HG03342 (cell line): Measurements from ENCODE around the gene STK40.

ENCODE experiments used
- ATAC-seq: cut with Tn5 transposase; IDR thresholded peaks from one replicate; pipeline ENCODE4 v1.9.1; 2021; ENCODE audit warnings: mild to moderate bottlenecking, moderate library complexity; ENCODE audit not compliant: unreplicated experiment

The STK40 gene

DNA sequence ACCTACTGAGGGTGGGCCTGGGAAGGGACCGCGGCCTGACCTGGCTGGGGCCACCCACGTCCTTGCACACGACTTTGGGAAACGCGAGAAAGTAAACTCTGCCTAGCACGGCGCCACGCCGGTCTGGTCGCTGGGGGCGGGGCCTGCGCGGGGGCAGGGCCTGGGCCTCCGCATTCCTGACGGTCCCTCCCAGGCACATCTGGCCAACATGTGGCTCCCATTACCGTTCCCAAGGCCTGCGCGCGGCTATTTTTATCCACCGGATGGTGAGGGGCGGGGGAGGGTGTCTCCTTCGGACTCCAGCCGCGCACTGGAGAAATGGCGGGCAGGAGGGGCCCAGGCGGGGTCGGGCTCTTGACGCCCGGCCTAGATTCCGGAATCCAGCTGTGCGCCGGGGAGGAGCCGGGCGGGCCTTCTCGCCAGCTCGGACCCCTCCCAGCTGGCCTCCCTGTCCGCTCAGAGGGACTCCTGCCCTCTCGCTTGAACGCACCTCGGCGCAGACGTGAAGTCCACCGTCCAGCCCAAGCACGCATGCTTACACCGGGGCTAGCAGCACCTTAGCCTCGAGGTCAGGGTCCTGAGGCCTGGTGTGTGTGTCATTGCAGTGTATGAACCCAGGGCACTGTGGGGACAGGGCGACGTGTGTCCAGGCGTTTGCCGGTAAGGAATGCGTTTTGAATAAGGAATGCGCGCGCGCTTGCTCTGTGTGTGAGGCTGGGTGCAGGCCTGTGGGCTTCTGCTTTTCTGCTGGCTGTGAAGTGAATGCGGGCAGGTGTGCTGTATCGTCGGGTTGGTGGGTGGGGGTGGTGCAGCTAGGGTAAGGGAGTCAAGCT lies 64.4 kb downstream of the STK40 start:
- ATAC-seq: no peak

DNA sequence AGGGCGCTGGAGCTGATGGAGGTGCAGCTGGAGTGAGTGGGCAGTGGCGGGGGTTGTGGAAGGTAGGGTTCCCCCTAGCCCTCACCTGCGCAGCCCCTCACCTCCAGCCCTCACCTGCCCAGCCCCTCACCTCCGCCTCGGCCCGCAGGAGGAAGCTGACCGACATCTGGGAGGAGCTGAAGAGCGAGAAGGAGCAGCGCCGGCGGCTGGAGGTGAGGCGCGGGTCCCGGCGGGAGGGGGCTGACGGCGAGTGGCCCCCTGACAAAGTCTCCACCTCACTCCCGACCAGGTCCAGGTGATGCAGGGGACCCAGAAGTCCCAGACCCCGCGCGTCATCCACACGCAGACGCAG lies 65.0 kb downstream of the STK40 start:
- ATAC-seq: no peak

GRCh38 chr1:36320291-36320761 lies 65.4 kb downstream of the STK40 start:
- no peak for ATAC-seq

GRCh38 chr1:36309397-36309796 lies 76.3 kb downstream of the STK40 start:
- ATAC-seq: no peak

- ATAC-seq: no peak
Measured at GRCh38 chr1:36307601-36308330, 78.0 kb downstream of the STK40 start.

DNA sequence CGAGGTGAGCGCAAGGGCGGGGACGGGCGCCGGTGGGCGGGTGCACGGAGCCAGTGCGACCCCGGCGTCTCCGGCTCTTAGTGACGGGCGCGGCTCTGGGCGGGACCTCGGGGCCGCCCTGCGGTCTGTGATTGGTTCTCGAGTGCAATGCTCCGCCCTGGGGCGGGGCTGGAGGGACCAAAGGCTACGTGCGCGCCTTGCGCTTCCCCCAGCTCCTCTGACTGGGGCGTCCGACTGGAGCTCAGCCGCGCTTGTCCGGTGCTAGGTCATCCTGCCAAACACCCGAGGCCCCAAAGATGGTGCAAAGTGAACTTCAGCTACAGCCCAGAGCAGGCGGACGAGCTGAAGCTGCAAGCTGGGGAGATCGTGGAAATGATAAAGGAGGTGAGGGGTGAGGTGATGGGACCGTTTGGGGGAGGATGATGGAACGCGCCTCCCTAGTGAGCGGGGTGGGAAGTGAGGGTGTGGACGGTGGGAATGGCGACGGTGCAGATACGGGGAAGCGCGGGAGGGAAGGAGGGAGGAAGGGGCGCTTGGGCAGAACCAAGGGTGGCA lies 78.7 kb downstream of the STK40 start:
- peak; percentile 97 for ATAC-seq

DNA sequence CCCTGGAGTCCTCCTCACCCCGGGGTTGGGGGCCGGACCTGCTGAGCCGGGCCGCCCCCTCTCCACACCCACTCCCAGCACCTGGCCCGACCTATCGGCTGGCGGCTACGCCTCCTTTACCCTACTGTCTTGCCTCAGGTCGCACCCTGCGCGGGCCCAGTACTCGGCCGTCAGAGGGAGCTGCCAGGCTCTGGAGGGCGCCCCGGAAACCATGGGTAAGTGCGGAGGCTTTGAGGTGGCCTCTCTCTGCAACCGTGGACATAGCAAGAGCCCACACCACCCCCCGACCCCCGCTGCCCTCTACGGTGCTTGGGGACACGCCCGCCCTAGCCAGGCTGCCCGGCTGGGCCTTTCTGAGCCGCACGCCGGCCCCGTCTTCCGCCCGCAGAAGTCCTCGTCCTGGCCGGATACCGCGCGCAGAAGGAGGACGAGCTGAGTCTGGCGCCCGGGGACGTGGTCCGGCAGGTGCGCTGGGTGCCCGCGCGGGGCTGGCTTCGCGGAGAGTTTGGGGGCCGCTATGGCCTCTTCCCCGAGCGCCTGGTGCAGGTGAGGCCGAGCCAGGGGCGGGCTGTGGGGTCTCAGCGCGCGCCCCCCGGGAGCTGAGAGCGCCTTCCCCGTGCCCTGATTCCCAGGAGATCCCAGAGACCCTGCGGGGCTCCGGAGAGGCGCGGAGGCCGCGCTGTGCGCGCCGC lies 79.4 kb downstream of the STK40 start, which contains the start of gene SH3D21:
Gene SH3D21 (plus strand): TSS at position 159 of the 692 bp plus-strand sequence. CDS start 53 bp downstream, at position 212.
- peak; percentile 28 for ATAC-seq

DNA sequence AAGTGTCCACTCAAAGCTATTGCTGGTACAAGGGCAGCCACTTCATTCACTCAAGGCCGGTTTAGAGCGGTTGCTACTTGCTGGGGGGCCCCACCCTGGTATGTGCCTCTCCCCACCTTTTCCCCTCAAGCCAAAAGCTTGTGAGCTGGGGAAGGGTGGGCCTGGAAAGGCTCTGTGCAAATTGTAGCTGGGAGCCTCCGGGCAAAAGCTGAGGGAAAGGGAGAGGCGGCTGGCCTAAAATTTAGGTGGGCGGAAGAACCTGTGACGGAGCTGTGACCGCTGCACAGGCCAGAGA lies 79.9 kb downstream of the STK40 start:
- no peak for ATAC-seq

- no peak for ATAC-seq
Measured at GRCh38 chr1:36304970-36305914, 80.5 kb downstream of the STK40 start.

DNA sequence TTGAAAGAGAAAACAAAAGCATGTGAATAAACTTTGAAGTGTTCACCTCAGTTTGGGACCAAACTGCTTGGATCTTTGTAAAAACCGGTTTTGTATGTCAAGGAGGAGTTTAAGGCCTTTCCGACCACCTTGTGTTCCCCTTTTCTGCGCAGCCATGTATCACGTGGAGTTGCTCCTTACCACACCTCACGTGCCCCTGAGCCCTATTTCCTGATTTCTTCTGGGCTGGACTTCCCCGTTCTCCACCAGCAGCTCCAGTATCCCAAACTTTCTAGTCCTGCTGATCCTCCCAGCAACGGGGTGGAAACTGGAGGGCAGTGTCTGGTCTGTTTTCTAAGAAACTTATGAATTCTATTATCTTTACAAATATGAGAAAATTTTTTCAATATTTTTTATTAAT lies 81.2 kb downstream of the STK40 start:
- no peak for ATAC-seq

DNA sequence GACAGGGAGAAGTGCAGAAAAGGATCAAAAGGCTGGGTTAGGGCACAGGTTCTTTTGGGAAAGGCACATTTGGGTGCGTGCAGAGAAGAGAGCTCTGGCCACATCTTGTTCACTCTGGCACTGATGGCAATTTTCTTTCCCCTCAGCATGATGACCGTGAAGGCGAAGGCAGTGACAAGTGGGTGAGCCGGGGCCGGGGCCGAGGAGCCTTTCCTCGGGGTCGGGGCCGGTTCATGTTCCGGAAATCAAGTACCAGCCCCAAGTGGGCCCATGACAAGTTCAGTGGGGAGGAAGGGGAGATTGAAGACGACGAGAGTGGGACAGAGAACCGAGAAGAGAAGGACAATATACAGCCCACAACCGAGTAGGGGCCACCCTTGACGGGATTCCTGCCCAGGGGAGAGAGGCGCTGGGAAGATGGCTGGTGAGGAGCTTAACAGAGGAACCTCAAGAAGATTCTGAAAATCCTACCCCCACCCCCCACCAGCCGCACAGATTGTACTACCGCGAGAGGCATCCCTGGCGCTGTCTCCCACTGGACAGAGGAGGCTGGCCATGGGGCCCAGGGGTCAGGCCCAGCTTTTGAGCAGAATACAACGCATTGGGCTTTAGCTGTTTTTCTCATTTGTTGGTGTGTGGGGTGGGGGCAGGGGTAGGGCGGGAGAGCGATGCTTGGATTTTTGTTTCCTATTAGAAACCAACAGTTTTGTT lies 81.9 kb downstream of the STK40 start:
- no peak for ATAC-seq

- no peak for ATAC-seq
Measured at GRCh38 chr1:36303244-36303643, 82.5 kb downstream of the STK40 start.

DNA sequence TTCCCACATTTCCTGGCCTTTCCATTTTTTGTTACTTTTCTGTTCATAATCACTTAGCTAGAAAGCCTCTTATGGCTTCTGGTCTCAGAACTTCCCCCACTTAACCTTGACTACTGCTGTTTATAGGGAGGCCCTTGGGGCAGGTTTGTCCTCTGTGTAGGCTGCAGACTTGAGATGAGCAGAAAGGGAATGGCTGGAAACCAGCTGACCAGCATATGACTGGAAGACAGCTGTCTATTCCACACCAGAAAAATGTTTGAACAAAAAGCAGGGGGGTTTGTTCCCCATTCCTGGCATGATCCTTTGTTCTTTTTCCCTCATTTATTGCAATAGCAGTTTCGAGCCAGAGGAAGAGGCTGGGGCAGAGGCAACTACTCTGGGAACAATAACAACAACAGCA lies 84.5 kb downstream of the STK40 start:
- no peak for ATAC-seq

DNA sequence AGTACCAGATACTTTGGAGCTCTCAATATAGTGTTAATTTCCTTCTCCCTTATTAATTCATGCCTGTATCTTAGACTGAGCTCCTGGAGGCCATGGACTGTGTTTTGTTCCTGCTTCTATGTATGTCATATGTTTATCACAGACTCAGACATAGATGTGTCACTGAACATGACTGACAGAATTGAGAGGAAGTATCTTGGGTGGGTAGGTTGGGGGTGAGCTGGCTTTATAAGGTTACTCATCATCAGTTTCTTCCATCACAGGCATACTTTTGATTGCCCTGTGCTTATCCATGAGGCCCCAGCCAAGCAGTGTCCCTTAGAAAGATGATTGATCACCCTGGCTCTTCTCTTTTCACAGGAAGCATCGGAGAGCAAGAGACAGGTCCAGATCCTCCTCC lies 85.2 kb downstream of the STK40 start:
- no peak for ATAC-seq

- no peak for ATAC-seq
Measured at GRCh38 chr1:36298640-36299039, 87.1 kb downstream of the STK40 start.

- ATAC-seq: no peak
Measured at GRCh38 chr1:36297062-36297461, 88.7 kb downstream of the STK40 start.

GRCh38 chr1:36295390-36295789 lies 90.3 kb downstream of the STK40 start:
- no peak for ATAC-seq
